ENCODE data around the gene MAP4K1.

- no peak for TF ChIP-seq SIN3A (IDR thresholded peaks at IDR 0.05; ENCODE audit: borderline replicate concordance, insufficient read depth, low read length)
- TF ChIP-seq POLR2AphosphoS5 (IDR thresholded peaks at IDR 0.05; ENCODE audit: low read depth, low read length), result no peak
- no peak for TF ChIP-seq TAF1 (IDR thresholded peaks at IDR 0.05; ENCODE audit: borderline replicate concordance, insufficient read depth, low read length)
These were observed 73.0 kb downstream of the MAP4K1 start for GRCh38 chr19:38544569-38545315.

All from PFSK-1 (cell line).